GM18861 (cell line): Measurements from ENCODE around the gene NAALADL2.

Experiments used
- ATAC-seq: cut with Tn5 transposase; IDR thresholded peaks from one replicate; pipeline ENCODE4 v1.9.1; 2021; ENCODE audit not compliant: unreplicated experiment

NAALADL2 gene

GRCh38 chr3:174859114-174859735, at the start of gene NAALADL2:
Gene NAALADL2, plus strand, starts transcription at chr3:174859334.
- no peak for ATAC-seq

GRCh38 chr3:174810254-174810653, 48.9 kb upstream of the NAALADL2 start:
- no peak for ATAC-seq

- ATAC-seq, result no peak
Observed at GRCh38 chr3:174812172-174812862, 46.8 kb upstream of the NAALADL2 start.

DNA sequence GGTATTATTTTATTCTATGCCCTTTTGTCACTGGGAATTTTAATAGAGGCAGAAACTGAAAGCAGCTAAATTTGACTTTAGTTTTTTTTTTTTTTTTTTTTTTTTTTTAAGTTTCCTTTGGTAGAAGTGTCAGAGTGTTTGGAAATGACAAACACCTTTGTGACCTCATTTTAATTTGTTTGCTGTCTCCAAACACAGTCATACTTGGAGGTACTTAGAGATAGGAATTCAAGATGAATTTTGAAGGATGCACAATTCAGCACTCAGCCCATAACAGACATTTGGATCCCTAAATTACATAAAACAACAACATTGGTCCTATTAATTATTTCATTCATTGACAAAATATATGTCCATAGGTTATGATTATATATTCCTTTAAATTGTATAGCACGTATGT, 43.4 kb upstream of the NAALADL2 start:
- no peak for ATAC-seq

- no peak for ATAC-seq
Observed at GRCh38 chr3:174820885-174821284, 38.2 kb upstream of the NAALADL2 start.

GRCh38 chr3:174821477-174821876, 37.7 kb upstream of the NAALADL2 start:
- no peak for ATAC-seq

GRCh38 chr3:174822320-174822719, 36.8 kb upstream of the NAALADL2 start:
- no peak for ATAC-seq

GRCh38 chr3:174826069-174826468, 33.1 kb upstream of the NAALADL2 start:
- ATAC-seq, result no peak

DNA sequence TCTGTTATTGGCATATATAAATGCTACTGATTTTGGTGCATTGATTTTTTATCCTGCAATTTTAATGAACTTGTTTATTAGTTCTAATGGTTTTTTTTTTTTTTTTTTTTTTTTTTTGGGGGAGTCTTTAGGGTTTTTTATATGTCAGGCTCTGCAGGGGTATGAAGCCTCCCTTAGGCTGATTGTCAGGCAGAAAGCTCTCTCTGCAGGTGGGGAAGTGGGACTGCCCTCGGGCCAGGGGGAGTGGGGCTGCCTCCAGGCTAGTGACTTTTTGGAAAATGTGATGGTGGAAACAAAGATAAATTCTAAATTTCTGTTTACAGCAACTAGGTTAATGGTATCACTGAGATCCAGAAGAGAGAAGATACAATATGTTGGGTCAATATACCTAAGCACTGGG, 14.4 kb upstream of the NAALADL2 start:
- ATAC-seq, result no peak

GRCh38 chr3:174846055-174846454, 13.1 kb upstream of the NAALADL2 start:
- ATAC-seq, result no peak

- ATAC-seq, result no peak
Observed at GRCh38 chr3:174854987-174855386, 4.1 kb upstream of the NAALADL2 start.

GRCh38 chr3:174857301-174857700, 1.8 kb upstream of the NAALADL2 start:
- ATAC-seq, result no peak

DNA sequence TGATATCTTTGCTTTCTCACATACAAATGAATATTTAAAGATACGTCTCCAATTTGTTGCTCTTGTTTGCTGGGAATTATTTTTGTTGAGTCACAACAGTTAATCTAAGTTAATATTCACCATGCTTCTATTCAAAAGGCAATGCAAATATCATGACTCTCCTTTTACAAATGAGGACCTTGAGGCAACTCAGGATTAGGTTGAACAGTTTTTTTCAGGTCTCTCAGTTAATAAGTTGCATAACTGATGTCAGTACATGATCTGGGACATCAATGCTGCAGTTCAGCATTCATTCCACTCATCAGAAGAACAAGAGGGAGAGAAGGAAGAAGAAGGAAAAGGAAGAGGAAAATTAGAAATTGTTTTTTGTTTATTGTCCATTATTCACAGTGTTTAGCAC, 781 bp upstream of the NAALADL2 start:
- ATAC-seq, result no peak

DNA sequence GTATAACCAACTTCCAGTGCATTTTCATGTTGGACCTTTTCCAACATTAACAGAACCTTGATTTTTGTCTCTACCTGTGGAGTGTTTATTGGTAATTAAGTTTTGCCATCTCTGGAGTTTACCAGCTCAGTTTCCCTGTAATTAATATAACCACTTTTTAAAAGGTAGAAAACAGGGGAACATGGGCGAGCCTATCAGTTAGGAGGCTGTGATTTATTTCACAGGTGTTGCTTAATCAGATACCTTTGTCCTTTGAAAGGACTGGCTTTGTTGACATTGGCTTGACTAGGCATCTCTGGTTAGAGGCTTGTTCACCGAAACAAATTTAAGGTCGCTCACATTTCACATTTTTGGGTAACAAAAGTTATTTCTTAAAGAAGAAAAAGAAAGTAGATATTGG, 622 bp downstream of the NAALADL2 start:
- no peak for ATAC-seq

DNA sequence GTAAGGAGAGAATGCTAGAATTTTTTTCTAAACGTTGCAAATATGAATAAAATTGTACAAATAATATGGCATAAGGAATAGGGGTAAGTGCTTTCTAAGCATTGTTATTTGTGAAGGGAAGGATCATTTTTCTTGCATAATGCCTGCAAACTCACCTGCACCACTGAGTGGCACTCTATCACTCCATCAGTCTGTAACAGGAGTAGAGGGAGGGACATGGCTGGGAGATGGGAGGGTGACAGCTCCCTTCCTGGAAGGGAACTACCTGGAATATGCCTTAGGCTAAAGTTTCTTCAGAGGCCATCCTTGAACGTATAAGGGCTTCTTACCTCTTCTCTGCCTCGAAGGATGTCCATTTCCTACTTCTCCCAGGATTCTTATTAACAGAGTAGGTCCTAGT, 3.0 kb downstream of the NAALADL2 start:
- no peak for ATAC-seq

DNA sequence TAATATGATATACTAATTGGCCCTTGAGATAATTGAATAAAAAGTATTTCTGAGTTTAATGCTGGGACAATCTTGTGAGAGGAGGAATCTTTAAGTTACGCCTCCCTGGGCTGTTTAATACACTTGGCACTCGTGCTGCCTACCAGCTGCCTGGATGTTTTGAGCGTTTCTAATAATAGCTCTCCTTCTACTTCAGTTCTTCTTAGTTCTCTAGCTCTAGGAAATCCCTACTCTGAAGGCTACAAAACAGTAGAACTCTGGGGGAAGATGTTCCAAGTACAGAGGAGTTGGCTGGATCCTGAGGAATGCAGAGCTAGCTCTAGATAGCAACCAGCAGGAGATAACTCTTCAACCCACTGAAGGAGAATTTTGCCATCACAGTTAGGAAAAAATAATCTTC, 3.5 kb downstream of the NAALADL2 start:
- ATAC-seq, result no peak

GRCh38 chr3:174863488-174863887, 4.4 kb downstream of the NAALADL2 start:
- ATAC-seq, result no peak

GRCh38 chr3:174869448-174869847, 10.3 kb downstream of the NAALADL2 start:
- ATAC-seq, result no peak

DNA sequence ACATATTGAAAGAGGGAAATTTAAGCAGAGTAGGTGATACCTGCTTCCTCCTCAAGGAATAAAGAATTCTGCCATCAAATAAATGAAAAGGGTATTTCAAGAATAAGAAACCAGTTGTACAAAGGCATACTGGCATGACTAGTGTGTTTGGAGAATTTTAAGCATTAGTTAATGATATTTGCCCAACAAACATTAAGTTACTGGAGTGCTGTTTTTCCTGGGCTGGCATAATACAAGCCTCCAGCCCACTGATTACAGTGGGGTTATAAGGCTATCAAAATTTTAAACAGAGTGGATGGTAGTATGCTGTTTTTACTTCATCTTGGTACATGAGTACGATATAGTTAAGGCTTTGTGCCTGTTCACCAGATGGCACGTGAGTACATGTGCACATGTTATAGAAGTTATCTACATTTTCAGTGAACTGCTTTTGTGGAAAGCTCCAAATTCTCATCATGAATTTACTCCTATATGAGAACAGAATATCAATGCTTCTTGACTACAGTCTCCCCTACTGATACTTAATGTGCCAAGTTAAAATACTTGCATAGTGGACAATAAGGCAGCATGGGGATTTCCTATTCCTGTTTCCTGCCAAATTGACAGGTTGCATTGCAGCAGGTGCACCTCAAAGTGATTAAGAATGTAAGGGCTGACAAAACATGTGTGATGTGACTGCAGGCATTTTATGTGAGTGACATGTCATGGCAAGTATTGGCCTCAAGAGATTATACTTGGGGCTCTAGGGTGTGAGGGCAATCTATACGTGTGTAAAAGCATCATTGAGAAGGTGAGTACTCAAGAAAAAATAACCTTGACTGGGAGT, 14.9 kb downstream of the NAALADL2 start:
- no peak for ATAC-seq

DNA sequence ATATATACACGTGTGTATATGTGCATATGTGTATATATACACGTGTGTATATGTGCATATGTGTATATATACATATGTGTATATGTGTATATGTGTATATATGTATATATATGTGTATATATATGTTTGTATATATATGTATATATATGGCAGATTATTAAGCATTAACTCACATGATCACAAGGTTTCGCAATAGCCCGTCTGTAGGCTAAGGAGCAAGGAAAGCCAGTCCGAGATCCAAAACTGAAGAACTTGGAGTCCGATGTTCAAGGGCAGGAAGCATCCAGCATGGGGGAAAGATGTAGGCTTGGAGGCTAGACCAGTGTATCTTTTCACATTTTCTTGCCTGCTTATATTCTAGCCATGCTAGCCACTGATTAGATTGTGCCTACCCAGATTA, 23.7 kb downstream of the NAALADL2 start:
- no peak for ATAC-seq

DNA sequence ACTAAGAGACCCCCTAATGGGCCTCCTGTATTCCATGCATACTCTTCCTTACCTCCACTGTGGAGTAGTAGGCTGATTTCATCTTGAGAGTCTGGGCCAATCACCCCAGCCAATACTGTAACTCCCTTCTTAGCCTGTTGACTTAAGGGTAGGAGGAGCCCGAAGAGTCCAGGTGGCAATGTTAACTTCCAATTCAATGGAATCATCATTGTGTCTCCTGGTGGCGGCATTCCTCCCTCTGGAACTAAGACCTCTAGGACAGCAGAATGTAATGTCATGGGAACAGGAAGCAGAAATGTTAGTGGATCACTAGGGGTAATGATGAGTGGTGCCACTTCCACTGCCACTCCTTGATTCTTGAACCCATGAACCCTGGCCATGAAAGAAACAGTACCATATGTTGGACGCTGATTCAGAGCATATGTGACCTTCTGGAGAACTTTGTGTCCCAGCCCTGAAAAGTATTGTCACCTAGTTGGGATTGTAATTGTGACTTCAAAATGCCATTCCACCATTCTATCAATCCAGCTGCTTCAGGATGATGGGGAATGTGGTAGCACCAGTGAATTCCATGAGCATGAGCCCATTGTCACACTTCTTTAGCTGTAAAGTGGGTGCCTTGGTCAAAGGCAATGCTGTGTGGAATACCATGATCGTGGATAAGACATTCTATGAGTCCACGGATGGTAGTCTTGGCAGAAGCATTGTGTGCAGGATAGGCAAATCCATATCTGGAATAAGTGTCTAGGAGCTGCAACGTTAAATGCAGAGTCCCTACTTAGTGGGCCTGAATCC, 24.9 kb downstream of the NAALADL2 start:
- ATAC-seq, result no peak
